Upper lobe of left lung (tissue), 4 donors: ENCODE measurements around the gene HIGD1C.

Experiments used
- CTCF ChIP-seq, 6 experiments: fragments of 450-650 bp in 4 of 6; fragments of 200-600 bp in 2 of 6; sonication (generic) in 2 of 6; IDR thresholded peaks; one replicate each; pipeline ENCODE4 v1.5.1; 2016 to 2019; ENCODE audit warnings: antibody characterized with exemption in 6 of 6
- POLR2AphosphoS5 ChIP-seq, 2 donors: sonication (generic); formaldehyde crosslinking; IDR thresholded peaks; one replicate each; pipeline ENCODE4 v1.5.1; 2017; ENCODE audit warnings: antibody characterized with exemption in 2 of 2

DNA sequence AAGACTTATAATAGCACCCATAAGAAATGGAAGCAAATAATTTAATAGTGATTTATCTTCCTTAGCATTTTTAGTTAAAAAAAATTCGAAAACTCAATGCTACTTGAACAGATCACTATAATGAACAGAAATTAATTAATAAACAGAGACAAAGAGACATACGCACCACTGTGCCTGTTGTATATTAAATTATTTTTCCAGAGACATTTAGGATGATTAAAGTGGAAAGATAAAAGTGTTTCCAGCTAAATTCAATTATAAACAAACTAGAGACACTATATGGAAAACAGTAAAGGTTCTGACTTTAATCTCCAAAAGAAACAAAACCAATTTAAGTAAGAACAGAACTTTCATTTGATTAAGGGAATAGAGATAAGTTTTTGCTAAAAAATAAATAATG is 3.4 kb downstream of the HIGD1C start:
- no peak for TF ChIP-seq POLR2AphosphoS5 (IDR thresholded peaks at IDR 0.05)
- TF ChIP-seq CTCF (IDR thresholded peaks at IDR 0.05), result no peak
